Small intestine (tissue), 7 donors: Measurements from ENCODE around the gene PSMD10. TPM values are rescaled to one million over a fixed set of nuclear protein-coding genes. Genes with fewer than 3 reads are reported as not detected.

Experiments
- DNase-seq, 2 donors: peaks; one replicate each; pipeline versions ENCODE4 v3.0.0 to v3.0.0-alpha.2; 2013
- FAIRE-seq: peaks from 2 replicates; lab custom pipeline; 2012; peaks lifted over from hg19 to GRCh38; lab: Jason Lieb, UNC
- H3K27ac ChIP-seq, 3 donors: one replicate each; pipeline ENCODE4 v1.5.1; 2013; ENCODE audit warnings: low read length in 2 of 3, mild to moderate bottlenecking in 2 of 3, control low read depth in 1 of 3, inconsistent platforms in 1 of 3, low read depth in 1 of 3, moderate library complexity in 1 of 3
- H3K27me3 ChIP-seq, 3 donors: one replicate each; pipeline ENCODE4 v1.6.1; 2013; ENCODE audit warnings: low read length in 3 of 3, inconsistent platforms in 1 of 3; ENCODE audit not compliant: control insufficient read depth in 3 of 3, insufficient read depth in 3 of 3
- H3K36me3 ChIP-seq, 3 donors: one replicate each; pipeline ENCODE4 v1.6.1; 2013; ENCODE audit warnings: low read length in 3 of 3, inconsistent platforms in 1 of 3, low read depth in 1 of 3, mild to moderate bottlenecking in 1 of 3, moderate library complexity in 1 of 3; ENCODE audit not compliant: control insufficient read depth in 3 of 3, insufficient read depth in 2 of 3
- H3K4me1 ChIP-seq, 3 donors: one replicate each; pipeline ENCODE4 v1.6.1; 2013; ENCODE audit warnings: low read length in 2 of 3, inconsistent platforms in 1 of 3, low read depth in 1 of 3, mild to moderate bottlenecking in 1 of 3, moderate library complexity in 1 of 3; ENCODE audit not compliant: control insufficient read depth in 3 of 3, insufficient read depth in 2 of 3
- H3K4me3 ChIP-seq, 3 donors: one replicate each; pipeline ENCODE4 v1.5.1; 2013; ENCODE audit warnings: low read length in 3 of 3, control low read depth in 1 of 3, inconsistent platforms in 1 of 3, low read depth in 1 of 3, mild to moderate bottlenecking in 1 of 3, moderate library complexity in 1 of 3
- H3K9me3 ChIP-seq, 2 donors: one replicate each; pipeline ENCODE4 v1.6.1; 2013; ENCODE audit warnings: low read depth in 1 of 2, low read length in 1 of 2; ENCODE audit not compliant: control insufficient read depth in 2 of 2, insufficient read depth in 1 of 2
- WGBS, 3 donors: extraction: QIAGEN DNeasy Blood & Tissue Kit; methylation state at CpG; one replicate each; pipeline ENCODE4 v1.1.7; 2013; 5-methylcytosine and 5-hydroxymethylcytosine counted together
- polyA plus RNA-seq, 4 donors: library from polyadenylated mRNA; stranded (reverse) in 3 of 4; unstranded in 1 of 4; fragments of 200-250 nt in 3 of 4; fragments of 120-200 nt in 1 of 4; gene quantifications; one replicate each; pipeline versions ENCODE4 v1.2.1 to v1.2.3, GENCODE V29; 2013
- donor health status: healthy with polysubstance abuse.
- donor health status: control.
- donor health status: control.
- donor health status: Bipolar disorder and iron deficiency.
- donor health status: healthy.

PSMD10 gene
- polyA plus RNA-seq, 4 donors: 27.3 to 63.1 (median 45.1) TPM

DNA sequence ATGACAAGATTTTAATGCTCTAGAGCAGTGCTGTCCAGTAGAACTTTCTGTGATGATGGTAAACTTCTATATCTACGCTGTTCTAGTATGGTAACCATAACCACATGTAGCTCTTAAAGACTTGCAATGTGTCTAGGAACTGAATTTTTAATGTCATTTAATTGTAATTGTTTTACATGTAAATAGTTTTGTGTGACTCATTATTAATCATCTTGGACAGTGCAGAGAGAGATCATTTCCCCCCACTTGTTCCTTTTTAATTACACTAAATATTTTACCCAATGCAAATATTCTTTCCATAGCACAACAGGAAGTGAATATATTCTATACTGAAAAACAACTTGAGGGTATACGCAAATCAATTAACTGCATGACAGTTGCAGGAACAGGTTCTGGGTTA is 6.0 kb upstream of the PSMD10 start:
- H3K27me3 ChIP-seq: no peaks in the 10 kb centered on the region
- 92 to 100% (median 96%) methylated on average over 2 of the region's 2 CpGs for WGBS, 3 donors
- no peak overlapping the region for H3K4me3 ChIP-seq
- DNase-seq (no peak), FAIRE-seq (peak; percentile 74)
- H3K9me3 ChIP-seq: no peaks in the 10 kb centered on the region
- no peaks in the 10 kb centered on the region for H3K4me1 ChIP-seq
- no peak overlapping the region for H3K27ac ChIP-seq
- H3K36me3 ChIP-seq: no peaks in the 10 kb centered on the region

DNA sequence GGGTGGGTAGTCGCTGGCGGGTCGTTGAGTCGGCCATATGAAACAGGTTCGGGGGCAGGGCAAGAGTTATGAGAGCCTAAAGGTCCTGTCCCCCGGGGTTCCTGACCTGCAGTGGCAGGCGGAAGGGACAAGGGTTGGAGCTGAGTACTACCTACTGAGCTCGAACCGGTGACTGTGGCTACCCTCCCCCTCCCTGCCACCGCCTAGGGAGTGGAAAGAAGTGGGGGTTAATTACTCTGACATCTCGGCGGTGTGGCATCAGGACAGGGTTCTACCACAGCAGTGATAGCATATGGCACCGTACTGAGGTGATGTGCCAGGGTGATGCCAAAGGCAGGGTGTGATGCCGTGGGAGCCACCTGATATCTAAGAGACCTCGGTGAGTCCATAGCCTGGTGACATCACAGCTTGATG is 543 bp upstream of the PSMD10 start:
- no peaks in the 10 kb centered on the region for H3K27me3 ChIP-seq
- FAIRE-seq (no peak), DNase-seq (no peak)
- peak overlapping the region; percentile 47 to 89 (median 68) for H3K27ac ChIP-seq
- no peaks in the 10 kb centered on the region for H3K9me3 ChIP-seq
- 1 to 30% (median 8%) methylated on average over 11 to 15 of the region's 15 CpGs for WGBS, 3 donors
- peaks cover 0 to 4% (median 0%) of the 10 kb centered on the region in 3 donors for H3K36me3 ChIP-seq
- peak overlapping the region; percentile 45 to 80 (median 51) for H3K4me3 ChIP-seq
- no peaks in the 10 kb centered on the region for H3K4me1 ChIP-seq

DNA sequence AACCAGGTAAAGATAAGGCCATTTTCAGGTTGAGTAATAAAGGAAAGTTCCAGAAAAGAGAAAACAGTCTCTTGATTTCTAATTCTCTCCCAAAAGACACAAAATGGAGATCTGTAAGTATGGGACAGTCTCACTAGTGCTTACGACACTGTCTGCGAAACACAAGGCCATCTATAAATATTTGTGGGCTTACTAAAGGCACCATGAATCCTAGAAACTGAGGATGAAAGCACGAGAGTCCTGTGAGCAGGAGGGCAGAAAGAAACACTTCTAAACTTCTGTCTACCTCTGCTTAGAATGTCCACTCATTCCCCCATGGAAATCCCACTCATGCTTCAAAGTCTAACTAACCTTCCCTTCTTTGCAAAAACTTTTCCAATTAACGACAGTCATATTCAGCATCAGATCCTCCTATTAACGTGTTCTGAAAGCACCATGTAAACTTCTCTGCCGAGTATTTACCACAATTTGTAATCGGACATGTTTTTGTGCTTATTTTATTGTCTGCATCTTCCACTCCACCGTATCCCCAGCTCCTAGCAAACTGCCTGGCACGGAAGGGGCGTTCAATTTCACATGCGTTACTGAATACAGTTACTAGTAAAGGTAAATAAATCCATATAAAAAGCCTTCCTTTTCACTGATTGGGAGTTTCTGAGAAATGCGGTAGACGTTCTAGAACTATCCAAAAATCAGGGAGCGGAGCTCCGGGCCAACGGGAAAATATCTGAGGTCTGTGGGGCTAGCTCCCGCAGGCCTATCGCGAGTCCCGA is 665 bp downstream of the PSMD10 start:
- no peak for FAIRE-seq
- no peaks in the 10 kb centered on the region for H3K27me3 ChIP-seq
- no peaks in the 10 kb centered on the region for H3K4me1 ChIP-seq
- peaks cover 0 to 6% (median 0%) of the 10 kb centered on the region in 3 donors for H3K36me3 ChIP-seq
- peak; percentile 3 to 45 for DNase-seq
- peak overlapping the region; percentile 52 to 98 (median 96) for H3K27ac ChIP-seq
- H3K4me3 ChIP-seq: peak overlapping the region; percentile 48 to 80 (median 50)
- 1 to 32% (median 8%) methylated on average over 16 to 20 of the region's 20 CpGs for WGBS, 3 donors
- no peaks in the 10 kb centered on the region for H3K9me3 ChIP-seq

DNA sequence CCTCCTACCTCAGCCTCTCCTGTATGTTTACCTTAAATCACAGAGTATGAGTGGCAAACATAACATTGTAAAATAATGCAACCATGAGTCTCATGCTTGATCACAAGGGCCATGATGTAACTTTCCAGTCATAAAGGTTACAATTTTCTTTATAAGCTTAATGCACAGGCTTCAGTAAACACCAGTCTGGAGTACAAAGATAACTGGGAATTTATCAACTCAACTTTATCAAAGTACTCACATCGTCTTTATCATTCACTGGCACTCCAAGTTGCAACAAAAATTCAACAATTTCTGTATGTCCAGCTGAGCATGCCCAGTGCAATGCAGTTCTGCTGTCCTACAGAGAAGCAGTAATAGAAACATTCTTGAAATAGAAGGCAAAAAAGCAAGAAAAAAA is 2.8 kb downstream of the PSMD10 start:
- WGBS, 3 donors: 11 to 43% (median 18%) methylated on average over 1 of the region's 1 CpG
- H3K27me3 ChIP-seq: no peaks in the 10 kb centered on the region
- H3K36me3 ChIP-seq: peaks cover 0 to 6% (median 0%) of the 10 kb centered on the region in 3 donors
- no peak overlapping the region for H3K4me3 ChIP-seq
- FAIRE-seq: no peak
- no peaks in the 10 kb centered on the region for H3K9me3 ChIP-seq
- peak; percentile 47 to 81 for DNase-seq
- no peaks in the 10 kb centered on the region for H3K4me1 ChIP-seq
- H3K27ac ChIP-seq: no peak overlapping the region

DNA sequence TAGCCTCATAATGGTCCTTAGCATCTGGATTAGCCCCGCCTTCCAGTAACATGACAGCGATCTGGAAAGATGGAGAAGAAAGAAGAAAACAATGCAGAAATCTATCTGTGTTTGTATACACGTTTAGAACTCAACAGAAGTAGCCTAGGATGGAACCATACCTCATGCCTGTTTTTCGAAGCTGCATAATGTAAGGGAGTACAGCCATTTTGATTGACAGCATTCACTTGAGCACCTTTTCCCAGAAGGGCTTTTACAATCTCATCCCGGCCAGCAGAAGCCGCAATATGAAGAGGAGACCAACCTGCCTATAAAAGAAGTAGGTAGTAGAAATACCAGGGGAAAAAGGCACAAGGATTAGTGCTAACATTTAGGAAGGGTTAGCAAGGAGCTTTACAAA is 3.5 kb downstream of the PSMD10 start:
- Histone ChIP-seq H3K4me1 (no peaks in the 10 kb centered on the region), H3K27me3 (no peaks in the 10 kb centered on the region), H3K36me3 (peaks cover 0 to 6% (median 0%) of the 10 kb centered on the region in 3 donors), H3K4me3 (no peak overlapping the region), H3K27ac (no peak overlapping the region), H3K9me3 (no peaks in the 10 kb centered on the region)
- no peak for FAIRE-seq
- WGBS, 3 donors: 82 to 95% (median 90%) methylated on average over 6 of the region's 6 CpGs
- no peak for DNase-seq

DNA sequence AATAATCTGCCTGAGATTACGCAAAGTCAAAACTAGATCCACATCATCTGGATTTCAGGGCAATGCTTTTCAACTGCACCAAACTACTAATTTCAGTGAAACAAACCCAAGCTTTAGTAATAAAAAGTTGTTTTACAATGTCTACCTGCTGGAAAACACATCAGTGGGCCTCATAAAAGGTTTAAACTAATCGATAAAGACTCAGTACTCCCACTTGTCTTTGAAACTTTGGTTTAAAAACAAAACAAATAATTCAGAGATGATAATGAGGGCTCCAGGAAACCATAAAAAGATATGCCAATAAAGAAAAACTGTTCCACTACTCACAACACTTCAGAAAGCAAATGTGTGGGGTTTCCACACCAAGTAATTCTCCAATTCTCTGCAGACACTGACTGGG is 10.2 kb downstream of the PSMD10 start:
- 68 to 80% (median 79%) methylated on average over 2 of the region's 2 CpGs for WGBS, 3 donors
- FAIRE-seq: no peak

DNA sequence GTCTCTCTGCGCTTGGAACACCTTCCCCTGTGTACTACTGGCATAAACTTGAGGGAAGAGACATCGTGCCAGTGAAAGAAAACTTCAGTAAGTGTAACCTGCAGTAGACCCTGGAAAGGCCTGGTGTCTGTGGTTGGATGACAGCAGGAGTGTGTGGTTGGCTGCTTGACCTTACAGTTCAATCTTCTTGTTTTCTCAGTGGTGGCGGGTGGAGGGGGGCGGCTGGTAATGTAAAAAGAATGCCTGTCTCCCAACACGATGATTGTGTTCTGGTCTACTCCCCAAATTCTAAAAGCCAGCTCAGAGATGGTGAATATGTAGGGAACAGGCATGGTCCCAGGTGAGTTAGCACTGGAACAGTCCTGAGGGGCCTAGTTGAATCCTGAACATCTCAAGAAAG is 18.6 kb downstream of the PSMD10 start:
- Histone ChIP-seq H3K9me3 (no peaks in the 10 kb centered on the region), H3K27ac (no peak overlapping the region), H3K4me3 (no peak overlapping the region), H3K36me3 (no peaks in the 10 kb centered on the region), H3K4me1 (no peaks in the 10 kb centered on the region), H3K27me3 (no peaks in the 10 kb centered on the region)
- DNase-seq (no peak), FAIRE-seq (no peak)
- 83 to 88% (median 83%) methylated on average over 5 of the region's 5 CpGs for WGBS, 3 donors

More for the DNA sequence above, 10.2 kb downstream of the PSMD10 start:
- H3K9me3 ChIP-seq: no peaks in the 10 kb centered on the region
- no peak overlapping the region for H3K4me3 ChIP-seq
- H3K36me3 ChIP-seq: no peaks in the 10 kb centered on the region
- H3K27me3 ChIP-seq: no peaks in the 10 kb centered on the region
- H3K27ac ChIP-seq: no peak overlapping the region
- DNase-seq: no peak
- H3K4me1 ChIP-seq: no peaks in the 10 kb centered on the region

DNA sequence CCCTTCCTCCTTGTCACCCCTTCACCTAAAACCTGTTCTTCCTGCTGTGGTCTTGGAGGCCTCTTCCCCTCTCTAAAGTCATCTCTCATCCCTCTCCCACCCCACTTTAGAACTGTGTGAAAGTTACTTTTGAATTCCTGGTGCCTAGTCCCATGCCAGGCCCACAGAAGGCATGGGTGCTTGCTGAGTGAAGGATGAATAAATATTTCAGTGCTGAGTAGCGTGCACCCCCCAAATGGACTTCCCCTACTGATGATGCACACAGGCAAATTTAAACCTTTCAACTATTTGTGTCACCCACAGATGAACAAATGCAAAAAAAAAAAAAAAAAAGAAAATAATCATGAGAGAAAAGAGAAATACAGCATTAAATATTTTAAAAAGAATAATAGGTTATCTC is 19.8 kb downstream of the PSMD10 start:
- DNase-seq: no peak
- Histone ChIP-seq H3K27ac (no peak overlapping the region), H3K4me3 (no peak overlapping the region), H3K27me3 (no peaks in the 10 kb centered on the region), H3K9me3 (no peaks in the 10 kb centered on the region), H3K36me3 (no peaks in the 10 kb centered on the region), H3K4me1 (no peaks in the 10 kb centered on the region)
- 64 to 100% (median 93%) methylated on average over 1 of the region's 1 CpG for WGBS, 3 donors
- no peak for FAIRE-seq
